ENCODE data around the gene PHF21A.

DNA sequence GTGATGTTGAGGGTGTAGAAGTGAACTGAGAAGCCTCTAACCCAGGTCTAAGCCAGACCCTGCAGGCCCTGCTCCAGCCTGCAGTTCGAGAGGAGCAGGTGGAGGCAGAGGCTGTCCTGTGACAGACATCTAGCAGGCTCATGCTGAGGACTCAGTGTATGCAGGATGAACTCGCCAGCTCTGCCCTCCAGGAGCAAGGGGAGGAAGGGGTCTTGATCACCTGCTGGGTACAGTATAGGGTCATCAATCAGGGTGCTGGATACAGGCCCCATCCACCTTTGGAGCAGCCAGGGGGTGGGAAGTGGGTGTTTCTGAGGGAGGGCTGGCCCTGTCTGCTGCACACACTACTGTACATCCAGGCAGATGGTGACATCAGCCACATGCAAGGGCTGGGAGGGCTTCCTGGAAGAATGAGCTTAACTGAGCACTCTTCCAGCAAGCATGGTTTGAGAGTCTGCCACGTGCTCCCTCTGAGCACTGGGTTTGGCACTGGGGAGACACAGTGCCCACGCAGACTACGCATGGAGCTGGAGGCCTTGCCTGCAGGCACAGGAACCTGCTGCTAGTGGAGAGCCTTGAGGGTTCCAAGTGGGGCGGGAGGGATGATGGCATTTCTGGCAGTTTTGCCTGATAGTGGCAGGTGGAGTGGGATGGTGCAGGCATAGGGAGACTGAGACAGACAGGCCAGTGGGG, 226.6 kb downstream of the PHF21A start:
- TF ChIP-seq CTCF (IDR thresholded peaks at IDR 0.05; ENCODE audit: borderline replicate concordance, extremely low read depth, low read length, poor library complexity, severe bottlenecking) (no peak), EZH2 (IDR thresholded peaks at IDR 0.05; ENCODE audit: borderline replicate concordance, low read depth, low read length, severe bottlenecking) (no peak)

All from DND-41 (cell line).